Esophagus squamous epithelium (tissue), 5 donors: ENCODE measurements around the gene RNF220. TPM values are rescaled to one million over a fixed set of nuclear protein-coding genes. Genes with fewer than 3 reads are reported as not detected.

Experiments used
- DNase-seq: peaks from one replicate; lab custom pipeline; 2025; lab: John Stamatoyannopoulos, UW
- H3K27ac ChIP-seq, 4 donors: fragments of 200-600 bp; sonication (generic); one replicate each; pipeline ENCODE4 v1.5.1; 2016 to 2019; ENCODE audit warnings: mild to moderate bottlenecking in 1 of 4
- H3K27me3 ChIP-seq, 4 donors: fragments of 200-600 bp; sonication (generic); 1 replicate in 3 of 4; 2 replicates in 1 of 4; pipeline versions ENCODE4 v1.5.1 to v1.6.0; 2017 to 2021; ENCODE audit warnings: antibody characterized with exemption in 1 of 4
- H3K36me3 ChIP-seq, 3 donors: fragments of 200-600 bp; sonication (generic); one replicate each; pipeline ENCODE4 v1.5.1; 2016 to 2019
- H3K4me1 ChIP-seq, 3 donors: fragments of 200-600 bp; sonication (generic); one replicate each; pipeline ENCODE4 v1.5.1; 2017 to 2019
- H3K4me3 ChIP-seq, 4 donors: fragments of 200-600 bp; sonication (generic); 1 replicate in 3 of 4; 2 replicates in 1 of 4; pipeline ENCODE4 v1.5.1; 2016 to 2019; ENCODE audit warnings: mild to moderate bottlenecking in 2 of 4, moderate library complexity in 1 of 4
- H3K9me3 ChIP-seq, 3 donors: fragments of 200-600 bp; sonication (generic); one replicate each; pipeline ENCODE4 v1.5.1; 2016 to 2019
- POLR2A ChIP-seq, 4 donors: fragments of 450-650 bp; IDR thresholded peaks; one replicate each; pipeline ENCODE4 v1.6.1; 2017; ENCODE audit warnings: antibody characterized with exemption in 4 of 4, mild to moderate bottlenecking in 4 of 4, moderate library complexity in 3 of 4
- WGBS, 2 donors: methylation state at CpG; one replicate each; pipeline ENCODE4 v1.1.5; 2018; 5-methylcytosine and 5-hydroxymethylcytosine counted together
- intact Hi-C: fragments of 100-400 bp; cut with DNase I; formaldehyde crosslinking; loops from one replicate; pipeline ENCODE4 v1.15.0; 2022
- total RNA-seq, 4 donors: library from RNA; depleted of rRNA; stranded (reverse); fragments of >200 nt; gene quantifications; one replicate each; pipeline ENCODE4 v1.1.0, GENCODE V29; 2016
- TF ChIP-seq, protein P1 (sequence below), 6 experiments: fragments of 450-650 bp in 4 of 6; fragments of 200-600 bp in 2 of 6; sonication (generic) in 2 of 6; IDR thresholded peaks; one replicate each; pipeline ENCODE4 v1.5.1; 2016 to 2019; ENCODE audit warnings: antibody characterized with exemption in 6 of 6, mild to moderate bottlenecking in 4 of 6, moderate library complexity in 4 of 6
- donor health status: DM: yes; HTN: yes; CAD: no.

Gene RNF220
- total RNA-seq, 4 donors from 2014 or later, result 44.8 to 111 (median 60.3) TPM

DNA sequence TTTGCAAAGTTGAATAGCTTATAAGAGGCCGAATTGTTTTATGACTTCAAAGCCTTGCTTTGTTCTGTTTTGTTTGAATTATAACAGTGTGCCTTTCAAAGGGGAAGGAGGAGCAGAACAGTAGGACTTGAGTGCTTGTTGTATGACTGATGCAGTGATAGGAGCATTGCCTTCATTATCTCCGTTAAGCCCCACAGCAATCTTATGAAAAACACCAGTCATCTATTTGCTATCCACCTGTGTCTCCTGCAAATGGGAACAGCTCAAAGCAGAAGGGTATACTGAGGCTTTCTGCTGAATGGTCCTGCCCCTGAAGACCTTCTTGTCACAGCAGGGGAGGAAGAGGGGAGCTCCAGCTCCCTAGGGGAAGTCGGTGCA, 127.5 kb downstream of the RNF220 start:
- Histone ChIP-seq H3K9me3 (no peaks in the 10 kb centered on the region), H3K4me3 (no peak overlapping the region), H3K36me3 (no peaks in the 10 kb centered on the region), H3K27ac (no peak overlapping the region), H3K4me1 (no peaks in the 10 kb centered on the region), H3K27me3 (peaks cover 0 to 4% (median 0%) of the 10 kb centered on the region in 4 donors)
- intact Hi-C loops, result no loop called here
- DNase-seq, result no peak
- 52 to 68% methylated on average over 3 of the region's 3 CpGs for WGBS, 2 donors
- TF ChIP-seq, protein P1, sequence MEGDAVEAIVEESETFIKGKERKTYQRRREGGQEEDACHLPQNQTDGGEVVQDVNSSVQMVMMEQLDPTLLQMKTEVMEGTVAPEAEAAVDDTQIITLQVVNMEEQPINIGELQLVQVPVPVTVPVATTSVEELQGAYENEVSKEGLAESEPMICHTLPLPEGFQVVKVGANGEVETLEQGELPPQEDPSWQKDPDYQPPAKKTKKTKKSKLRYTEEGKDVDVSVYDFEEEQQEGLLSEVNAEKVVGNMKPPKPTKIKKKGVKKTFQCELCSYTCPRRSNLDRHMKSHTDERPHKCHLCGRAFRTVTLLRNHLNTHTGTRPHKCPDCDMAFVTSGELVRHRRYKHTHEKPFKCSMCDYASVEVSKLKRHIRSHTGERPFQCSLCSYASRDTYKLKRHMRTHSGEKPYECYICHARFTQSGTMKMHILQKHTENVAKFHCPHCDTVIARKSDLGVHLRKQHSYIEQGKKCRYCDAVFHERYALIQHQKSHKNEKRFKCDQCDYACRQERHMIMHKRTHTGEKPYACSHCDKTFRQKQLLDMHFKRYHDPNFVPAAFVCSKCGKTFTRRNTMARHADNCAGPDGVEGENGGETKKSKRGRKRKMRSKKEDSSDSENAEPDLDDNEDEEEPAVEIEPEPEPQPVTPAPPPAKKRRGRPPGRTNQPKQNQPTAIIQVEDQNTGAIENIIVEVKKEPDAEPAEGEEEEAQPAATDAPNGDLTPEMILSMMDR (IDR thresholded peaks at IDR 0.05), result no peak
- no peak for TF ChIP-seq POLR2A (IDR thresholded peaks at IDR 0.05)

DNA sequence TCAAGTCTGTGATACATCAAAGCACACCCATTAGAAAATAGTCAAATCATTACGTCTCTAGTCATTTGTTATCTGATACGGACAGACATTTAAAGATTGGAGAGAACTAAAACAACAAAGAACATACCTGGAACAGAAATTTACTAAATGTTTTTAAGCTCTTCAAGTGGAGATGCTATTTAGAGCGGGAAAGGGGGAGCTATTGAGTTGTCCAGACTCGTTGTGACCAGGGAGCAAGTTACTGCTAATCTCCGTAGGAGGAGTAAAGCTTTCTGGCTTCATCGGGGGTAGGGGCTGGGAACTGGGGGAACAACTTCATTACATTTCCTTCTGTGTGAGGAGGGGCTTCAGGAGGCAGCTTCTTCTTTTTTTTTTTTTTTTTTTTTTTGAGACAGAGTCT, 129.7 kb downstream of the RNF220 start:
- Histone ChIP-seq H3K27ac (no peak overlapping the region), H3K36me3 (no peaks in the 10 kb centered on the region), H3K27me3 (peaks cover 0 to 13% (median 0%) of the 10 kb centered on the region in 4 donors), H3K9me3 (no peaks in the 10 kb centered on the region), H3K4me1 (no peaks in the 10 kb centered on the region), H3K4me3 (no peak overlapping the region)
- no peak for TF ChIP-seq POLR2A (IDR thresholded peaks at IDR 0.05)
- TF ChIP-seq, protein P1 (IDR thresholded peaks at IDR 0.05), result no peak
- 69 to 70% methylated on average over 6 of the region's 6 CpGs for WGBS, 2 donors
- intact Hi-C loops, result no loop called here
- no peak for DNase-seq

DNA sequence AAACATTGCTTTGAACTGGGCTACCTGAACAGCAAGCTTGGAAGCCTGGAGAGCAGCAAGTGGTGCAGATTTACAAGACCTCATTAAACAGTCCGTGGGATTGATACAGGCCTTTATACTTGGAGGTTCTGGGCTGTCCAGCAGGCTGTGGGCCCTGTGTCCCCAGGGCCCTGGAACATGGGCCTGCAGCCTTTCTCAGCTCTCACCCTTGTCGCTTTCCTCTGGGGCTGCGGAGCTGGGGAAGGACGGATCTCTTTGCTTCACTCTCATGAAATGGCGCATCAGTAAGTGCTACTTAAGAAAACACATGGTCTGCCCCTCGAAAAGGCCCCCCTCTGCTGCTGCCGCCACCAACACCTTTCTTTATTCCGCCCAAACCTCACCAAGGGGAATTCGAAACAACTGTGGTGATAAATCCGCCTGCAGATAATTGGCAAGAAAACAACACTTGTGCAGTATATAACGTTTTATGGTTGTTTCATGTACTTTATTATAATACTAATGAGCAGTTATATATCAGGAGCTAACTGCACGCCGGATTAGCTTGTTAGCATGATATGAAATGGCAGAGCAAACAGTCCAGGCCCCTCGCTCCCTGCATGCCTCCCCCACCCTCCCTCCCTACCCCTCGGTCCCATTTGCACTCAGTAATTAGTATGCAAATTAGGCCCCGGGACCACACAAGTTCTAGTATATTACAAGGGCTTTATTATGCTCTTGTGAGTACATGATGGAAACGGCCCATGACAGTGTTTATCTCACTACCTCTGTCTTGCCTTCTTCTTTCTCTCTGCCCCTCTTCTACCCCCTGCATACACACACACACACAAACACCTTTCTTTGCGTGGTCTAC, 131.5 kb downstream of the RNF220 start:
- no peaks in the 10 kb centered on the region for H3K4me1 ChIP-seq
- H3K27me3 ChIP-seq, result peaks cover 0 to 16% (median 0%) of the 10 kb centered on the region in 4 donors
- TF ChIP-seq, protein P1 (IDR thresholded peaks at IDR 0.05), result no peak
- 78 to 85% methylated on average over 17 to 18 of the region's 18 CpGs for WGBS, 2 donors
- no peak for DNase-seq
- no peak overlapping the region for H3K4me3 ChIP-seq
- no peak overlapping the region for H3K27ac ChIP-seq
- H3K9me3 ChIP-seq, result no peaks in the 10 kb centered on the region
- H3K36me3 ChIP-seq, result no peaks in the 10 kb centered on the region
- intact Hi-C loops, result no loop called here

DNA sequence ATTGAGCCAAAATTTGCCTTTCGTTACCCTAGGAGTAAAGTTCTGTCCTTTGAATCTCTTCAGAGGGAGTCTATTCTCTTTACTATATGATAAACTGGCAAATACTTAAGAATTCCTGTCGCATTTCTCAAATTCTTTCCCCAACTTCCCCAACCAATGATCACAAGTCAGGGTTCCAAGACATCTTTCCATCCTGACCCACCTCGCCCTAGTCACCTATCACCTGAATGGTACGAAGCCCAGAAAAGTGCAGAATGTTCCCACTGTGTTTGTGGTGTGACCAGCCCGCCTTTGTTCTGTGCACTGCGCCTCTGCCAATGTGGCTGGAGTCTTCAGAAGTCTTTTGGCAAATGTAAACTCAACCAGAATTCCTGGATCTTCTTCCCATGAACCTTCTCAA, 132.5 kb downstream of the RNF220 start:
- Histone ChIP-seq H3K4me3 (no peak overlapping the region), H3K27me3 (peaks cover 0 to 20% (median 0%) of the 10 kb centered on the region in 4 donors), H3K4me1 (no peaks in the 10 kb centered on the region), H3K9me3 (no peaks in the 10 kb centered on the region), H3K27ac (no peak overlapping the region), H3K36me3 (no peaks in the 10 kb centered on the region)
- TF ChIP-seq, protein P1 (IDR thresholded peaks at IDR 0.05), result no peak
- no peak for TF ChIP-seq POLR2A (IDR thresholded peaks at IDR 0.05)
- intact Hi-C loops, result no loop called here
- DNase-seq, result no peak
- WGBS, 2 donors, result 90 to 92% methylated on average over 6 of the region's 6 CpGs

DNA sequence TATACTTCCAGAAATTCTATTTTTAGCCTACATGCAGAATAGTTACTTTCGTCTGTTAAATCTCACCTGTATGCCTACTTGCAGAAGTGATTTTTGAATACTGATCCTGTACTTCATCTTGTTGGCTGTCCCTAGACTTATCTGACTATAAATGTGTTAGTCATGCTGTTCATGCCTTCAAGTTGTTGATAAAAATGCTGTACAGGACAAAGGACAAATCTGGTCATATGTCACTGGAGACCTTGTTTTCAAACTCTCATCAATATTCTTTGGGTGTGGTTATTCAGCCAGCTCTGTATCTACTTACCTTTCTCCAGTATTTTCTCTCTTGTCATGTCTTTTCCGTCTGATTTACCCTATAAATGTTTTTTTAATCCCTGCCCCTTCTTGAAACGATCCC, 132.9 kb downstream of the RNF220 start:
- intact Hi-C loops, result no loop called here
- H3K4me3 ChIP-seq, result no peak overlapping the region
- H3K27me3 ChIP-seq, result peaks cover 0 to 24% (median 0%) of the 10 kb centered on the region in 4 donors
- WGBS, 2 donors, result 49 to 51% methylated on average over 3 of the region's 3 CpGs
- no peaks in the 10 kb centered on the region for H3K36me3 ChIP-seq
- no peaks in the 10 kb centered on the region for H3K9me3 ChIP-seq
- no peak for DNase-seq
- H3K4me1 ChIP-seq, result no peaks in the 10 kb centered on the region
- no peak overlapping the region for H3K27ac ChIP-seq
- TF ChIP-seq, protein P1 (IDR thresholded peaks at IDR 0.05), result no peak
- no peak for TF ChIP-seq POLR2A (IDR thresholded peaks at IDR 0.05)
